MM.1S (cell line): ENCODE results near the gene UNC5A.

Source experiments
- DNase-seq: peaks from one replicate; pipeline ENCODE4 v3.0.0-alpha.2; 2015
- H2AFZ ChIP-seq: fragments of 300-600 bp; sonication (generic); 2 replicates; pipeline ENCODE4 v1.6.0; 2016; ENCODE audit warnings: antibody characterized with exemption, low read length
- H3F3A ChIP-seq: fragments of 300-600 bp; sonication (generic); 2 replicates; pipeline ENCODE4 v1.6.1; 2016; ENCODE audit warnings: mild to moderate bottlenecking, antibody characterized with exemption, low read length, moderate library complexity, mixed read lengths; ENCODE audit not compliant: insufficient read depth
- H3K27ac ChIP-seq: fragments of 300-600 bp; sonication (generic); 2 replicates; pipeline ENCODE4 v1.5.1; 2016; ENCODE audit warnings: mild to moderate bottlenecking, low read length
- H3K27me3 ChIP-seq: fragments of 300-600 bp; sonication (generic); replicated peaks from 2 replicates; pipeline ENCODE4 v1.6.0; 2016; ENCODE audit warnings: low read length; ENCODE audit not compliant: insufficient read depth
- H3K36me3 ChIP-seq: fragments of 300-600 bp; sonication (generic); replicated peaks from 2 replicates; pipeline ENCODE4 v1.6.1; 2016; ENCODE audit warnings: mild to moderate bottlenecking, low read length, mixed read lengths; ENCODE audit not compliant: insufficient read depth
- H3K4me1 ChIP-seq: fragments of 300-600 bp; sonication (generic); 2 replicates; pipeline ENCODE4 v1.6.1; 2016; ENCODE audit warnings: low read length, mixed read lengths
- H3K4me2 ChIP-seq: fragments of 300-600 bp; sonication (generic); 2 replicates; pipeline ENCODE4 v1.6.0; 2016; ENCODE audit warnings: low read depth, low read length
- H3K4me3 ChIP-seq: fragments of 300-600 bp; sonication (generic); 2 replicates; pipeline ENCODE4 v1.5.1; 2016; ENCODE audit warnings: low read length, mixed read lengths
- H3K79me2 ChIP-seq: fragments of 300-600 bp; sonication (generic); 2 replicates; pipeline ENCODE4 v1.6.1; 2016; ENCODE audit warnings: mixed run types, low read length, mixed read lengths
- H3K9ac ChIP-seq: fragments of 300-600 bp; sonication (generic); 2 replicates; pipeline ENCODE4 v1.6.1; 2016; ENCODE audit warnings: low read length, mixed read lengths
- H3K9me2 ChIP-seq: fragments of 300-600 bp; sonication (generic); replicated peaks from 2 replicates; pipeline ENCODE4 v1.6.1; 2016; ENCODE audit warnings: mild to moderate bottlenecking, low read length, mixed read lengths; ENCODE audit not compliant: insufficient read depth
- H3K9me3 ChIP-seq: fragments of 300-600 bp; sonication (generic); replicated peaks from 2 replicates; pipeline ENCODE4 v1.6.1; 2016; ENCODE audit warnings: mild to moderate bottlenecking, low read length, mixed read lengths; ENCODE audit not compliant: insufficient read depth
- H4K20me1 ChIP-seq: fragments of 300-600 bp; sonication (generic); 2 replicates; pipeline ENCODE4 v1.6.1; 2016; ENCODE audit warnings: mild to moderate bottlenecking, low read length, moderate library complexity, mixed read lengths; ENCODE audit not compliant: insufficient read depth
- CTCF ChIP-seq: fragments of 300-600 bp; sonication (generic); IDR thresholded peaks from 2 replicates; pipeline ENCODE4 v1.5.1; 2016; ENCODE audit warnings: antibody characterized with exemption, low read length, mixed read lengths
- EZH2 ChIP-seq: fragments of 300-600 bp; sonication (generic); optimal IDR thresholded peaks from 2 replicates; pipeline ENCODE3; 2017; ENCODE audit warnings: low read depth, mild to moderate bottlenecking, antibody characterized with exemption, low read length, mixed read lengths
- EZH2phosphoT487 ChIP-seq: fragments of 300-600 bp; sonication (generic); IDR thresholded peaks from 2 replicates; pipeline ENCODE4 v1.6.1; 2018; ENCODE audit warnings: antibody characterized with exemption, low read length

Gene UNC5A

GRCh38 chr5:176880366-176881020 is 70.1 kb downstream of the UNC5A start:
- Histone ChIP-seq H3K9me3 (no peaks in the 10 kb centered on the region), H3K27ac (no peak overlapping the region), H3K4me3 (no peak overlapping the region), H3K36me3 (no peaks in the 10 kb centered on the region), H4K20me1 (no peaks in the 10 kb centered on the region), H2AFZ (no peak overlapping the region), H3K79me2 (no peaks in the 10 kb centered on the region), H3K4me1 (no peaks in the 10 kb centered on the region), H3K9me2 (no peaks in the 10 kb centered on the region), H3F3A (no peaks in the 10 kb centered on the region), H3K9ac (no peak overlapping the region), H3K4me2 (no peak overlapping the region), H3K27me3 (peaks cover 97% of the 10 kb centered on the region)
- no peak for DNase-seq
- TF ChIP-seq CTCF: no peak
- TF ChIP-seq EZH2: no peak
- TF ChIP-seq EZH2phosphoT487: no peak

- H3K4me1 ChIP-seq: no peaks in the 10 kb centered on the region
- H3F3A ChIP-seq: no peaks in the 10 kb centered on the region
- no peak overlapping the region for H2AFZ ChIP-seq
- peaks cover 90% of the 10 kb centered on the region for H3K27me3 ChIP-seq
- no peaks in the 10 kb centered on the region for H3K79me2 ChIP-seq
- TF ChIP-seq CTCF (no peak), EZH2phosphoT487 (no peak), EZH2 (no peak)
- H4K20me1 ChIP-seq: no peaks in the 10 kb centered on the region
- no peak overlapping the region for H3K27ac ChIP-seq
- no peaks in the 10 kb centered on the region for H3K9me3 ChIP-seq
- H3K9me2 ChIP-seq: no peaks in the 10 kb centered on the region
- no peaks in the 10 kb centered on the region for H3K36me3 ChIP-seq
- no peak overlapping the region for H3K9ac ChIP-seq
- no peak for DNase-seq
- H3K4me2 ChIP-seq: no peak overlapping the region
- H3K4me3 ChIP-seq: no peak overlapping the region
Measured at GRCh38 chr5:176881021-176881749, 70.8 kb downstream of the UNC5A start.

GRCh38 chr5:176881816-176882566 is 71.6 kb downstream of the UNC5A start:
- no peaks in the 10 kb centered on the region for H3K4me1 ChIP-seq
- H3K9ac ChIP-seq: no peak overlapping the region
- H3K79me2 ChIP-seq: no peaks in the 10 kb centered on the region
- TF ChIP-seq EZH2phosphoT487 (no peak), CTCF (no peak), EZH2 (no peak)
- no peaks in the 10 kb centered on the region for H4K20me1 ChIP-seq
- H3K4me2 ChIP-seq: no peak overlapping the region
- no peaks in the 10 kb centered on the region for H3K36me3 ChIP-seq
- H3F3A ChIP-seq: no peaks in the 10 kb centered on the region
- H3K27ac ChIP-seq: no peak overlapping the region
- H3K9me3 ChIP-seq: no peaks in the 10 kb centered on the region
- H3K27me3 ChIP-seq: peaks cover 82% of the 10 kb centered on the region
- no peak for DNase-seq
- no peak overlapping the region for H2AFZ ChIP-seq
- H3K4me3 ChIP-seq: no peak overlapping the region
- H3K9me2 ChIP-seq: no peaks in the 10 kb centered on the region
